Fibroblast of lung (primary cell): ENCODE data around the gene RBL2. TPM values are rescaled to one million over a fixed set of nuclear protein-coding genes. Genes with fewer than 3 reads are reported as not detected.

ENCODE experiments used
- DNase-seq, 2 donors: peaks; one replicate each; pipeline versions ENCODE4 v3.0.0 to v3.0.0-alpha.2; 2010; ENCODE audit warnings: low read depth in 2 of 2
- H2AFZ ChIP-seq: 2 replicates; pipeline ENCODE4 v1.5.1; 2012; ENCODE audit warnings: low read length, control low read depth, inconsistent platforms
- H3K27ac ChIP-seq: 2 replicates; pipeline ENCODE4 v1.5.1; 2011; ENCODE audit warnings: low read length, control low read depth; ENCODE audit not compliant: insufficient read depth
- H3K27me3 ChIP-seq: 2 replicates; pipeline ENCODE4 v1.5.1; 2011; ENCODE audit warnings: mild to moderate bottlenecking, low read length; ENCODE audit not compliant: control insufficient read depth, insufficient read depth
- H3K36me3 ChIP-seq: 2 replicates; pipeline ENCODE4 v1.5.1; 2011; ENCODE audit warnings: low read length; ENCODE audit not compliant: control insufficient read depth, insufficient read depth
- H3K4me1 ChIP-seq: 2 replicates; pipeline ENCODE4 v1.5.1; 2011; ENCODE audit warnings: low read length; ENCODE audit not compliant: control insufficient read depth, insufficient read depth; ENCODE audit errors: extremely low read depth
- H3K4me2 ChIP-seq: 2 replicates; pipeline ENCODE4 v1.5.1; 2011; ENCODE audit warnings: low read length, control low read depth; ENCODE audit not compliant: insufficient read depth; ENCODE audit errors: extremely low read depth
- H3K4me3 ChIP-seq, 4 experiments: fragments of 200-600 bp in 1 of 4; sonication (generic) in 1 of 4; replicated peaks in 1 of 4; 2 replicates each; pipeline ENCODE4 v1.5.1; 2011 to 2016; ENCODE audit warnings: low read length in 4 of 4, low read depth in 3 of 4, mild to moderate bottlenecking in 3 of 4, control low read depth in 2 of 4, inconsistent platforms in 1 of 4, mixed read lengths in 1 of 4; ENCODE audit not compliant: insufficient read depth in 1 of 4; ENCODE audit errors: control extremely low read depth in 1 of 4
- H3K79me2 ChIP-seq: 2 replicates; pipeline ENCODE4 v1.5.1; 2012; ENCODE audit warnings: mild to moderate bottlenecking, low read length, inconsistent platforms; ENCODE audit not compliant: control insufficient read depth, insufficient read depth
- H3K9ac ChIP-seq: 2 replicates; pipeline ENCODE4 v1.5.1; 2011; ENCODE audit warnings: mild to moderate bottlenecking, low read length, control low read depth; ENCODE audit not compliant: insufficient read depth
- H3K9me3 ChIP-seq: 2 replicates; pipeline ENCODE4 v1.5.1; 2012; ENCODE audit warnings: low read depth, low read length; ENCODE audit not compliant: control insufficient read depth, insufficient read depth
- H4K20me1 ChIP-seq: 2 replicates; pipeline ENCODE4 v1.5.1; 2011; ENCODE audit warnings: low read length; ENCODE audit not compliant: control insufficient read depth, insufficient read depth; ENCODE audit errors: extremely low read depth
- EZH2 ChIP-seq: IDR thresholded peaks from 2 replicates; pipeline ENCODE4 v1.5.1; 2012; ENCODE audit warnings: low read length, control low read depth, mild to moderate bottlenecking; ENCODE audit errors: missing control alignments
- polyA plus RNA-seq, 2 donors: library from polyadenylated mRNA; depleted of rRNA in 1 of 2; stranded (reverse) in 1 of 2; unstranded in 1 of 2; fragments of >200 nt; gene quantifications; 2 replicates each; pipeline ENCODE4 v1.2.1, GENCODE V29; 2011 to 2012; ENCODE audit warnings: missing spikeins in 1 of 2
- total RNA-seq: library from RNA; depleted of rRNA; stranded (reverse); fragments of >200 nt; gene quantifications from 2 replicates; pipeline ENCODE4 v1.2.1, GENCODE V29; 2014
- TF ChIP-seq, protein P1 (sequence below), 2 donors: IDR thresholded peaks in 1 of 2; conservative IDR thresholded peaks in 1 of 2; 1 replicate in 1 of 2; 2 replicates in 1 of 2; pipeline ENCODE4 v1.5.1; 2011 to 2012; ENCODE audit warnings: low read length in 2 of 2, control low read depth in 1 of 2, inconsistent platforms in 1 of 2, low read depth in 1 of 2, mild to moderate bottlenecking in 1 of 2

The RBL2 gene
- total and polyA plus RNA-seq, 2 donors (not counting 1 experiment from before 2014, with no cell fraction given), result 47.7 to 48.2 TPM

DNA sequence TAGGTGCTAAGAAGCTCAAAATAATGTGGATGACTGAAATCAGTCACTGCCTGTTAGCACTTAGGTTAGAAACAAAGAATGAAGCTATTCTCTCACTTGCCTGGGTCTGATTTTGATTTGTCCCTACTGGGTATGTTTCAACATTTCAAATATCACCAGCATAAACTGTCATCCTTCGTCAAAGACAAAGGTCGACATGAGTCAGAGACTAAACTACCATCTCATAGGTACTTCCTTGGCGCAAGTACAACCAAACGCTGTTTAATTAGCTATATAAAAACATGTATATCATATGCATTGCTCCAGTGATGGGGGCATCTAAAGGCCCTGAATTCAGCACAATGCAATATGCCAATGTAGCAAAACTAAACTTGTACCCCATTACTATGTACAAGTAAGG is 64.7 kb downstream of the RBL2 start:
- peaks cover 3% of the 10 kb centered on the region for H3K4me1 ChIP-seq
- no peak overlapping the region for H2AFZ ChIP-seq
- H3K27ac ChIP-seq, result no peak overlapping the region
- no peak overlapping the region for H3K9ac ChIP-seq
- no peaks in the 10 kb centered on the region for H3K79me2 ChIP-seq
- no peaks in the 10 kb centered on the region for H3K36me3 ChIP-seq
- TF ChIP-seq EZH2, result no peak
- TF ChIP-seq, protein P1, sequence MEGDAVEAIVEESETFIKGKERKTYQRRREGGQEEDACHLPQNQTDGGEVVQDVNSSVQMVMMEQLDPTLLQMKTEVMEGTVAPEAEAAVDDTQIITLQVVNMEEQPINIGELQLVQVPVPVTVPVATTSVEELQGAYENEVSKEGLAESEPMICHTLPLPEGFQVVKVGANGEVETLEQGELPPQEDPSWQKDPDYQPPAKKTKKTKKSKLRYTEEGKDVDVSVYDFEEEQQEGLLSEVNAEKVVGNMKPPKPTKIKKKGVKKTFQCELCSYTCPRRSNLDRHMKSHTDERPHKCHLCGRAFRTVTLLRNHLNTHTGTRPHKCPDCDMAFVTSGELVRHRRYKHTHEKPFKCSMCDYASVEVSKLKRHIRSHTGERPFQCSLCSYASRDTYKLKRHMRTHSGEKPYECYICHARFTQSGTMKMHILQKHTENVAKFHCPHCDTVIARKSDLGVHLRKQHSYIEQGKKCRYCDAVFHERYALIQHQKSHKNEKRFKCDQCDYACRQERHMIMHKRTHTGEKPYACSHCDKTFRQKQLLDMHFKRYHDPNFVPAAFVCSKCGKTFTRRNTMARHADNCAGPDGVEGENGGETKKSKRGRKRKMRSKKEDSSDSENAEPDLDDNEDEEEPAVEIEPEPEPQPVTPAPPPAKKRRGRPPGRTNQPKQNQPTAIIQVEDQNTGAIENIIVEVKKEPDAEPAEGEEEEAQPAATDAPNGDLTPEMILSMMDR (conservative IDR thresholded peaks at IDR 0.05 in 1 of 2, IDR thresholded peaks at IDR 0.05 in 1 of 2; ENCODE audit: low read depth in 1 of 2, low read length in 2 of 2), result no peak
- no peak for DNase-seq
- no peaks in the 10 kb centered on the region for H3K27me3 ChIP-seq
- no peak overlapping the region for H3K4me3 ChIP-seq
- no peak overlapping the region for H3K4me2 ChIP-seq
- no peaks in the 10 kb centered on the region for H4K20me1 ChIP-seq
- H3K9me3 ChIP-seq, result no peaks in the 10 kb centered on the region

DNA sequence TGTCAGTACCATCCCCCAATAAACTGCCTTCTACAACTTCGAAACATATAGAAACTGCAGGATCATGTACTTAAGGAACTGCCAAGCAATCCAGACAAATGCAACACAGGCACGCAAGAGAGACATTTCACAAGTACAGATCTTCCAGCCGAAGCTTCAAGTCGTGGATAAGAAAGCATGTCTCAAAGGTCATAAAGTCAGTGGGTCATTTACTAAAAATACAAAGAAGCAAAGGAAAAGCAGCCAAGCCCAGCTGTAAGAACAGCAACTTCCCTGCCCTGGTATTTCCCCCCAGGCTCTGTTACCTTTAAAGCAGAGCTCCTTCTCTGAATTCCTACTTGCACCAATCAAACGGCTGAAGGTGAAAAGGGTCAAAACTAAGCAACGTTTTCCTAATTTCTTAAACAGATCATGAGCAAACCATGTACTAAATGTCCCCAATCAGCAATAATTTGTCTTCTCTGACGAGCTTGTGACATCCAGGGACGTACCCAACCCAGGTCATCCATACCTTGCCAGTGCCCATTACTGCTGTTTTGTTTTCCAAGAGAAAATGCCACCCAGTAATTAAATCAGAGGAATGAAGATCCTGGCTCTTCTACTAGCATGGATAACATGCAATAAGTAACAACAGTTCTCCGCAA is 67.1 kb downstream of the RBL2 start:
- Histone ChIP-seq H3K9me3 (no peaks in the 10 kb centered on the region), H3K4me3 (peak overlapping the region in 1 of 4 experiments; percentile 79), H3K4me2 (peak overlapping the region; percentile 55), H3K27me3 (no peaks in the 10 kb centered on the region), H3K79me2 (no peaks in the 10 kb centered on the region), H3K27ac (no peak overlapping the region), H3K4me1 (peaks cover 10% of the 10 kb centered on the region), H4K20me1 (no peaks in the 10 kb centered on the region), H2AFZ (no peak overlapping the region), H3K9ac (no peak overlapping the region), H3K36me3 (no peaks in the 10 kb centered on the region)
- TF ChIP-seq, protein P1 (conservative IDR thresholded peaks at IDR 0.05 in 1 of 2, IDR thresholded peaks at IDR 0.05 in 1 of 2; ENCODE audit: low read depth in 1 of 2, low read length in 2 of 2), result no peak
- no peak for TF ChIP-seq EZH2
- DNase-seq, result no peak

DNA sequence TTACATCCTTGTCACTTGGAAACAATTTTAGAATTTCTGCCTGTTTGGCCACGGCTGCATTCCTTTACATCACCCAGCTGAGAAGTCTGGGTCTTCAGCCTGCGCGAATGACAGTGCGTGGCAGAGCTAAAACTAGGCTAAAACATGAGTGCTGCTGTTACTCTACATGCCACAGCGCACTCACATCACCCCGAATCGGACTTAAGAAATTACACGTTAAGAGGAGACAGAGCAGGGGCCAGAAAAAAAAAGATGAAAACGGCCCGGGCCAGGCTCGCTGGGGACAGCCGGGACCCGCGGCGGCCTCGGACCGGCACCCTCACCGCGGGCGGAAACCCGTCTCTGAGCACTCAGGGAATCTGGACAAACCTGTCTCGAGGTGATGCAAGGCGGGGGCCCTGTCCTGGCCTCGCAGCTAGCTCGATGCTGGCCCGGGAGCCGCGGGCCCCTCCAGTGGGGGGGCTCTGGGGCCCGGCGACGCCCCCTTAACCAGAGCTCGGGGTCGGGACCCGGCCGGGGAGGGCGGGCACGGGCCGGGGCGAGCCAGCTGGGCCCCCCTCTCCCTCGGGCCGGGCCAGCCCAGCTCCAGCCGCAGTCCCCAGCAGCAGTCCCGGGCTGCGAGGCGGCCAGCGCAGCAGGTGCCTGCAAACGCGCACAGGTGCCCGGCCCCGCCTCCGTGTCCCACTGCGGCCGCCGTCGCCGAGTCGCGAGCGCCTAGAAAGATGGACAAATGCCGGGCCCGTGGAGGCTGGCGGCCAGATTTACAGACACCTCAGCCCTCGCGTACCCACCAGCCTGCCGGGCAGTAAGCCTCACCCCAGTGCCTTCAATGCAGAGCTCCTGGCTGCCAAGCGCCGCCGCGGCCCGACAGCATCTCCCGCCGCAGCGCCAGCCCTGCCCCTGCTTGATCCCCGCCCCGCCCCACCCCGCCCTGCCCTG is 68.3 kb downstream of the RBL2 start, which contains the start of gene AKTIP:
Gene AKTIP (minus strand): TSS at position 879 of the 939 bp plus-strand sequence. CDS start 2,950 bp downstream, outside the sequence.
- peak; percentile 39 to 57 for DNase-seq
- H3K4me1 ChIP-seq, result peaks cover 10% of the 10 kb centered on the region
- H2AFZ ChIP-seq, result peak within 1 kb of the TSS; percentile 83
- no peaks in the 10 kb centered on the region for H3K27me3 ChIP-seq
- H3K36me3 ChIP-seq, result no peaks in the 10 kb centered on the region
- peak within 1 kb of the TSS; percentile 81 for H3K27ac ChIP-seq
- H3K4me3 ChIP-seq, result peak within 1 kb of the TSS; percentile 56 to 79 (median 71)
- H3K9me3 ChIP-seq, result no peaks in the 10 kb centered on the region
- no peaks in the 10 kb centered on the region for H3K79me2 ChIP-seq
- peak within 1 kb of the TSS; percentile 84 for H3K4me2 ChIP-seq
- H3K9ac ChIP-seq, result peak within 1 kb of the TSS; percentile 72
- no peaks in the 10 kb centered on the region for H4K20me1 ChIP-seq
- TF ChIP-seq EZH2, result no peak
- TF ChIP-seq, protein P1 (conservative IDR thresholded peaks at IDR 0.05 in 1 of 2, IDR thresholded peaks at IDR 0.05 in 1 of 2; ENCODE audit: low read depth in 1 of 2, low read length in 2 of 2), result no peak
